ENCODE measurements around the gene ANXA2.
A peak's percentile ranks its signal among the peaks of the same experiment; 100 is the strongest.
"Not testable (repeated sequence)": the region's sequence is repeated elsewhere in the genome, so short reads cannot be mapped to it uniquely, and the experiment has no call there.

Gene ANXA2

GRCh38 chr15:60340207-60340921 is 57.4 kb downstream of the ANXA2 start:
- peaks cover 16% of the 10 kb centered on the region for H3K4me1 Mint-ChIP-seq
- H3K36me3 Mint-ChIP-seq (ENCODE audit: low read depth): peaks cover 8% of the 10 kb centered on the region
- TF ChIP-seq CTCF (IDR thresholded peaks at IDR 0.05; ENCODE audit: unreplicated experiment in 3 of 3): no peak
- H3K27me3 Mint-ChIP-seq (ENCODE audit: low read depth): no peaks in the 10 kb centered on the region
- no peaks in the 10 kb centered on the region for H3K9me3 Mint-ChIP-seq
- peak overlapping the region in 1 of 3 experiments; percentile 26 for H3K27ac Mint-ChIP-seq
- no peak overlapping the region for H3K4me3 Mint-ChIP-seq

GRCh38 chr15:60339236-60339635 is 58.5 kb downstream of the ANXA2 start:
- Mint-ChIP-seq H3K9me3 (no peaks in the 10 kb centered on the region), H3K4me1 (peaks cover 11% of the 10 kb centered on the region), H3K36me3 (ENCODE audit: low read depth) (no peaks in the 10 kb centered on the region), H3K27ac (no peak overlapping the region), H3K27me3 (ENCODE audit: low read depth) (no peaks in the 10 kb centered on the region), H3K4me3 (no peak overlapping the region)
- TF ChIP-seq CTCF (IDR thresholded peaks at IDR 0.05; ENCODE audit: unreplicated experiment in 3 of 3): no peak

- no peak overlapping the region for H3K4me3 Mint-ChIP-seq
- no peak for TF ChIP-seq CTCF (IDR thresholded peaks at IDR 0.05; ENCODE audit: unreplicated experiment in 3 of 3)
- H3K4me1 Mint-ChIP-seq: peaks cover 8% of the 10 kb centered on the region
- H3K36me3 Mint-ChIP-seq (ENCODE audit: low read depth): no peaks in the 10 kb centered on the region
- H3K27me3 Mint-ChIP-seq (ENCODE audit: low read depth): no peaks in the 10 kb centered on the region
- no peak overlapping the region for H3K27ac Mint-ChIP-seq
- no peaks in the 10 kb centered on the region for H3K9me3 Mint-ChIP-seq
These were observed 59.0 kb downstream of the ANXA2 start for GRCh38 chr15:60338810-60339209.

- H3K9me3 Mint-ChIP-seq: no peaks in the 10 kb centered on the region
- H3K27ac Mint-ChIP-seq: no peak overlapping the region
- H3K27me3 Mint-ChIP-seq (ENCODE audit: low read depth): no peaks in the 10 kb centered on the region
- no peaks in the 10 kb centered on the region for H3K4me1 Mint-ChIP-seq
- TF ChIP-seq CTCF (IDR thresholded peaks at IDR 0.05; ENCODE audit: unreplicated experiment in 3 of 3): no peak
- H3K4me3 Mint-ChIP-seq: no peak overlapping the region
- no peaks in the 10 kb centered on the region for H3K36me3 Mint-ChIP-seq (ENCODE audit: low read depth)
These were observed 60.7 kb downstream of the ANXA2 start for GRCh38 chr15:60337076-60337475.

GRCh38 chr15:60335296-60335695 is 62.5 kb downstream of the ANXA2 start:
- peak overlapping the region in 1 of 3 experiments; percentile 86 for H3K27ac Mint-ChIP-seq
- not testable (repeated sequence) for H3K9me3 Mint-ChIP-seq; H3K27me3 Mint-ChIP-seq (ENCODE audit: low read depth); H3K36me3 Mint-ChIP-seq (ENCODE audit: low read depth); H3K4me1 Mint-ChIP-seq; H3K4me3 Mint-ChIP-seq

- Mint-ChIP-seq H3K36me3 (ENCODE audit: low read depth) (no peaks in the 10 kb centered on the region), H3K27ac (no peak overlapping the region), H3K9me3 (no peaks in the 10 kb centered on the region), H3K27me3 (ENCODE audit: low read depth) (peaks cover 62% of the 10 kb centered on the region), H3K4me1 (no peaks in the 10 kb centered on the region), H3K4me3 (no peak overlapping the region)
- peak; percentile 64 to 74 (median 70) for TF ChIP-seq CTCF (IDR thresholded peaks at IDR 0.05; ENCODE audit: unreplicated experiment in 3 of 3)
These were observed 68.8 kb downstream of the ANXA2 start for GRCh38 chr15:60328852-60329443.
